Measurements from ENCODE around the gene STK32C.

Gene STK32C

GRCh38 chr10:132334631-132335188, 27.0 kb upstream of the STK32C start:
- in situ Hi-C loops (cut with MboI; ENCODE audit: low pct_unique_long_range_greater_than_20kb, low sequenced_read_pairs, unreplicated experiment): no loop called here
- DNase-seq (ENCODE audit: low spot score): no peak
- no peak for TF ChIP-seq CTCF (IDR thresholded peaks at IDR 0.05; ENCODE audit: extremely low read depth, insufficient read depth, missing control alignments)

- TF ChIP-seq CTCF (IDR thresholded peaks at IDR 0.05; ENCODE audit: extremely low read depth, insufficient read depth, missing control alignments): no peak
- in situ Hi-C loops (cut with MboI; ENCODE audit: low pct_unique_long_range_greater_than_20kb, low sequenced_read_pairs, unreplicated experiment): no loop called here
- DNase-seq (ENCODE audit: low spot score): no peak
These were observed 25.6 kb upstream of the STK32C start for GRCh38 chr10:132333386-132333785.

GRCh38 chr10:132332433-132332754, 24.6 kb upstream of the STK32C start:
- in situ Hi-C loops (cut with MboI; ENCODE audit: low pct_unique_long_range_greater_than_20kb, low sequenced_read_pairs, unreplicated experiment): no loop called here
- TF ChIP-seq CTCF (IDR thresholded peaks at IDR 0.05; ENCODE audit: extremely low read depth, insufficient read depth, missing control alignments): no peak
- DNase-seq (ENCODE audit: low spot score): peak; percentile 73

GRCh38 chr10:132331601-132332432, 24.1 kb upstream of the STK32C start, which contains the start of gene LRRC27:
LRRC27 (plus strand) TSS chr10:132332193; CDS start chr10:132333525, 1,332 bp downstream.
- TF ChIP-seq CTCF (IDR thresholded peaks at IDR 0.05; ENCODE audit: extremely low read depth, insufficient read depth, missing control alignments): no peak
- in situ Hi-C loops (cut with MboI; ENCODE audit: low pct_unique_long_range_greater_than_20kb, low sequenced_read_pairs, unreplicated experiment): no loop called here
- peak; percentile 99 for DNase-seq (ENCODE audit: low spot score)

GRCh38 chr10:132330486-132330833, 22.7 kb upstream of the STK32C start:
- DNase-seq (ENCODE audit: low spot score): no peak
- in situ Hi-C loops (cut with MboI; ENCODE audit: low pct_unique_long_range_greater_than_20kb, low sequenced_read_pairs, unreplicated experiment): no loop called here
- TF ChIP-seq CTCF (IDR thresholded peaks at IDR 0.05; ENCODE audit: extremely low read depth, insufficient read depth, missing control alignments): no peak

GRCh38 chr10:132329565-132330485, 22.1 kb upstream of the STK32C start:
- TF ChIP-seq CTCF (IDR thresholded peaks at IDR 0.05; ENCODE audit: extremely low read depth, insufficient read depth, missing control alignments): no peak
- peak; percentile 43 for DNase-seq (ENCODE audit: low spot score)
- in situ Hi-C loops (cut with MboI; ENCODE audit: low pct_unique_long_range_greater_than_20kb, low sequenced_read_pairs, unreplicated experiment): no loop called here

Data from GM13977 (cell line).